OCI-LY7 (cell line): ENCODE measurements around the gene ZNF778.

Source experiments
- EZH2phosphoT487 ChIP-seq: fragments of 200-600 bp; sonication (generic); IDR thresholded peaks from 2 replicates; pipeline ENCODE4 v1.6.1; 2018; ENCODE audit warnings: low read depth, borderline replicate concordance, mild to moderate bottlenecking, mixed run types, antibody characterized with exemption, low read length, moderate library complexity, mixed read lengths
- TF ChIP-seq, protein P1 (sequence below): fragments of 200-600 bp; sonication (generic); conservative IDR thresholded peaks from 2 replicates; pipeline ENCODE4 v1.5.1; 2014; ENCODE audit warnings: mild to moderate bottlenecking, antibody characterized with exemption, low read length, moderate library complexity, mixed read lengths

DNA sequence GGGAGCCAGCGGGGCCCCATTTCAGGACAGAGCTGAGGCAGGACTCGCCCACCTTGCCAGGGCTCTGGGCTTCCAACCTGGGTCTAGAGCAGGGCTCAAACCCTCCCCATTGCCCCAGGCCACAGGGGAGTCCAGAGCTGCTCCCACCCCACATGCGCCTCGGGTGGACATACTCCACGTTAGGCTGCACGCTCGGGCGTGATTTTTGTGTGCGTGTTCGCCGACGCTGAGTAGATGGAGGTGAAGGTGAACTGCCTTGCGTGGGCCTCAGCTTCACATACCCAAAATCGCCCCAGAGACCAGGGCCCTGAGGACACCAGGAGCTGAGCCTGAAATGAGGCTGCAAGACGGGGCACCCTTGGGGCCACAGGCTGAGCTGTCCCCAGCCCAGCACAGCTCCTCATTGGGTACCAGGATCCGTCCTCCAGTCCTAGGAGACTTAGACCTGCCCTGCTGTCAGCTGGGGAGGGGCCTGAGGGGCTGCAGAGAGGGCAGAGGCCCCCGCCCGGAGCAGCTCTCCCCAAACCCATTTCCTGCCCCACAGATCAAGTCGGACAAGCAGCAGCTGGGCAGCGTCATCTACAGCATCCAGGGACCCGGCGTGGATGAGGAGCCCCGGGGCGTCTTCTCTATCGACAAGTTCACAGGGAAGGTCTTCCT, 37.7 kb upstream of the ZNF778 start:
- TF ChIP-seq, protein P1, sequence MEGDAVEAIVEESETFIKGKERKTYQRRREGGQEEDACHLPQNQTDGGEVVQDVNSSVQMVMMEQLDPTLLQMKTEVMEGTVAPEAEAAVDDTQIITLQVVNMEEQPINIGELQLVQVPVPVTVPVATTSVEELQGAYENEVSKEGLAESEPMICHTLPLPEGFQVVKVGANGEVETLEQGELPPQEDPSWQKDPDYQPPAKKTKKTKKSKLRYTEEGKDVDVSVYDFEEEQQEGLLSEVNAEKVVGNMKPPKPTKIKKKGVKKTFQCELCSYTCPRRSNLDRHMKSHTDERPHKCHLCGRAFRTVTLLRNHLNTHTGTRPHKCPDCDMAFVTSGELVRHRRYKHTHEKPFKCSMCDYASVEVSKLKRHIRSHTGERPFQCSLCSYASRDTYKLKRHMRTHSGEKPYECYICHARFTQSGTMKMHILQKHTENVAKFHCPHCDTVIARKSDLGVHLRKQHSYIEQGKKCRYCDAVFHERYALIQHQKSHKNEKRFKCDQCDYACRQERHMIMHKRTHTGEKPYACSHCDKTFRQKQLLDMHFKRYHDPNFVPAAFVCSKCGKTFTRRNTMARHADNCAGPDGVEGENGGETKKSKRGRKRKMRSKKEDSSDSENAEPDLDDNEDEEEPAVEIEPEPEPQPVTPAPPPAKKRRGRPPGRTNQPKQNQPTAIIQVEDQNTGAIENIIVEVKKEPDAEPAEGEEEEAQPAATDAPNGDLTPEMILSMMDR, result no peak
- TF ChIP-seq EZH2phosphoT487, result no peak
